DMS53 (cell line): ENCODE data around the gene LILRA6.
"Not testable (repeated sequence)": the region's sequence is repeated elsewhere in the genome, so short reads cannot be mapped to it uniquely, and the experiment has no call there.

Experiments
- DNase-seq: peaks from one replicate; lab custom pipeline; 2025; lab: John Stamatoyannopoulos, UW

Gene LILRA6

DNA sequence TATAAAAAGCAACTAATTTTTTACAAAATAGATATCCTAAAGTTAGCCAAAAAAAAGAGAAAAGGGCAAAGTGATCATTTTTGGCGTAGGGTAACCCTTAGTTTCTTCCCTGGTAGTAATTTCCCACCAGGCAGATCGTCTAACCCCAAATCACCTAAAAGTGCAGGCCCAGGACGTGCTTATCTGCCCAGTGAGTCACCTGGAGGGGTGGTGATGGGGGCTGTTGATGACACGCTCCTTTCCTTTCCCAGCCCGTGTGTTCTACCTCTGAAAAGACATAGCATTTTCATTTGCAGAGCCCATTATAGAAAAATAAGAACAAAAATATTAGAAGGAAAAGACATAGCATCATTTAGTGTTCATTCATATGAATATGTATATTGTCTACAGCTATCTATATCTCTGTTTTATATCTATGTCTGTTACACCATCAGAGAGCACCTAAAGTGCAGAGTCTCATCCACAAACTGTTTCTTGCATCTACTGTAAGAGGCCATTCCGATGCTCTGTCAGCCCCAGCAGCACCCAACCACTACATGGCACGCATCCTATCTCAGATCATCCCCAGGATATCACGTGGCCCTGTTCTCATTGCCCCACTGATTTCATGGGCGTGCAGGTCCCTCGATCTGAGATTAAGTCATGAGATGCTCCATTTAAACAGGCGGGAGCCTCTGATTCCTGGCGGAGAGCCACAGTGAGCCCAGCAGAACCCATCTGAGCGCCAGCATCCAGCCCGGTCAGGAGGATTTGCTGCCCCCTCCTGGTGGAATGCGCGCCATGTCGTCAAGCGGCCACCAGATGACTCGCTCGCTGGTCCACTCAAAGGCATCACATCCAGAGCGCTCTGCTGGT lies 11.3 kb downstream of the LILRA6 start:
- peak; percentile 90 for DNase-seq

GRCh38 chr19:54230031-54230430 lies 12.6 kb downstream of the LILRA6 start:
- DNase-seq: no peak

GRCh38 chr19:54229146-54229545 lies 13.4 kb downstream of the LILRA6 start:
- no peak for DNase-seq

DNA sequence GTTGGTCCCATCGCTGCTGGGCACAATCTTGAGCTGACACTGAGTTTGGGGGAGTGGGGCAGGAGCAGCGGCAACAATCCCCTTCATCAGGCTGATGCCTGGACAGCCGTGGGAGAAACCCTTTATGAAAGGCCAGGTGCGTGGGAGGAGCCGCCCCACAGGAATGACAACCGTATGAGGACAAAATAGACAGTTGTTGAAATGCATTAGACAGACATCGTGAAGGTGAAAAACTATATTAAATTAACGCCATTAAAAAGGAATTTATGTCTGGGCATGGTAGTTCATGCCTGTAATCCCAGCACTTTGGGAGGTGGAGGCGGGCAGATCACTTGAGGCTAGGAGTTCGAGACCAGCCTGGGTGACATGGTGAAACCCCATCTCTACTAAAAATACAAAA lies 18.0 kb downstream of the LILRA6 start:
- DNase-seq: not testable (repeated sequence)

- DNase-seq: not testable (repeated sequence)
Measured at GRCh38 chr19:54223937-54224281, 18.7 kb downstream of the LILRA6 start.

GRCh38 chr19:54223277-54223936 lies 19.2 kb downstream of the LILRA6 start:
- DNase-seq: not testable (repeated sequence)

DNA sequence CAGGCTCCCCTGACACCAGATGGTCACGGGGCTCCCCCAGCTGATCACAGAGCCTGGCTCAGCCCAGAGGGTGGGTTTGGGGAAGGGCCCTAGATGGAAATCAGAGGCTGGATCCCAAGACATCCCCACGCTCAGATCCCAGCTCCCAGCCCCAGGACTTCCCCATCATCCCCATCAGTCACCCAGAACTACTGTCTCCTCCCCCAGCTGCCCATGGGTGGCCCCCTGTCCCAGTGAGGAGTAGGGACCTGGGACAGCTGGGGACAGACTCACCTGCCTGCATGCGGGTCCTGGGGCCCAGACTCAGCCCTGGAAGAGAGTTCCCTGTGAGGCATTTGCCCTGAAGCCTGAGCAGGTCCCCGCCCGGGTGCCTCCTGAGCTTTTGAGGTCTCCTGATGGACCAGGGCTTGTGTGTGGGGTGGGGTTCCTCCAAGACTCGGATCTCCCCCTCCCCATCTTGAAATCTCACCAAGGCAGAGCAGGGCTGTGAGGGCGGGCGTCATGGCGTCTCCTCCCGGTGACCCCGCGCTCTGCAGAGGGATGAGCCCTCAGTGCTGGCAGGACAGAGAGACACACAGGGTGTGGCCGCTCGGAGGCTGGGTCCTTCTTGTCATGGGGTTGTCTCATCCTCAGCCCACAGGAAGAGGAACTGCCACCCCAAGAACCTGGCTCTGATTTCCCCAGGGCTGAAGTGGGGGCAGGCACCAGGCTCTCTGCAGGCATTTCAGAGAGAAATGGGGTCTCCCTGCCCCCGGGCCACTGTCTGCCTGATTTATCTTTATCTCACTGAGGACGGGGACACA lies 19.9 kb downstream of the LILRA6 start, which contains the start of gene LILRB3:
TSS of gene LILRB3 (minus strand) at position 534 of the 803 bp plus-strand sequence. CDS start at position 503, 31 bp downstream.
- not testable (repeated sequence) for DNase-seq

DNA sequence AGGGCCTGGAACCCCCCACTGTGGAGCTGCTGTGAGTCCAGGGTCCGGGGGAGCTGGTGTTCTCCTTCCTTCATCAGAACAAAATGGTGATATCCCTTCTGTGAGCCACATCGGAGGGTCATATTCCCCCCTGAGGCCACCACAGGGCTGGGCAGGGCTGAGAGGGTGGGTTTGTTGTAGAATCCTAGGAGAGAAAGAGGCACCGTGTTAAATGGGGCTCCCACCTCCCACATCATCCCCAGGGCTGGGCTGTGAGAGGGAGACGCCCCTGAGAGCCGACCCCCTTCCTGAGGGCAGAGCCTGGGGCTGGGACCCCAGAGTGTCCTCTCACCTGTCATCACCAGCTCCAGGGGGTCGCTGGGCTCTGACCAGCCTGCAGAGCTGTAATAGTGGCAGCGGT lies 20.6 kb downstream of the LILRA6 start:
- not testable (repeated sequence) for DNase-seq

DNA sequence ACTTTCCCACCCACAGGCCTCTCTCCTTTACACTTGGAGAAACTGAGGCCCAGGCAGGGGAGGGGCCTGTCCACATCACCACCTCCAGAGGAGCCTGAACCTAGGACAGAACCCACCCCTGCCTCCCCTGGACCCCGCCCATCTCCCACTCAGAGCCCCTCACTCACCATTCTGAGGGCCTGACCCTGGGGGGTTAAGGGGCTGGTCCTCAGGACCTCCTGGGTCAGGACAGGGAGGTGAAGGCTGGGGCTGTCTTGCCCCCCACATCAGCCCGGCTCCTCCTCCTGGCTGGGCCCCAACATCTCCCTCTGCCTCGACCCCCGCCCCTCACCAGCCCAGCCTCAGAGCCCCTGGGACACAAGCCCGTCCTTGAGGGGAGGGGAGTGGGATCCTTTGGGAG lies 22.9 kb downstream of the LILRA6 start:
- not testable (repeated sequence) for DNase-seq

DNA sequence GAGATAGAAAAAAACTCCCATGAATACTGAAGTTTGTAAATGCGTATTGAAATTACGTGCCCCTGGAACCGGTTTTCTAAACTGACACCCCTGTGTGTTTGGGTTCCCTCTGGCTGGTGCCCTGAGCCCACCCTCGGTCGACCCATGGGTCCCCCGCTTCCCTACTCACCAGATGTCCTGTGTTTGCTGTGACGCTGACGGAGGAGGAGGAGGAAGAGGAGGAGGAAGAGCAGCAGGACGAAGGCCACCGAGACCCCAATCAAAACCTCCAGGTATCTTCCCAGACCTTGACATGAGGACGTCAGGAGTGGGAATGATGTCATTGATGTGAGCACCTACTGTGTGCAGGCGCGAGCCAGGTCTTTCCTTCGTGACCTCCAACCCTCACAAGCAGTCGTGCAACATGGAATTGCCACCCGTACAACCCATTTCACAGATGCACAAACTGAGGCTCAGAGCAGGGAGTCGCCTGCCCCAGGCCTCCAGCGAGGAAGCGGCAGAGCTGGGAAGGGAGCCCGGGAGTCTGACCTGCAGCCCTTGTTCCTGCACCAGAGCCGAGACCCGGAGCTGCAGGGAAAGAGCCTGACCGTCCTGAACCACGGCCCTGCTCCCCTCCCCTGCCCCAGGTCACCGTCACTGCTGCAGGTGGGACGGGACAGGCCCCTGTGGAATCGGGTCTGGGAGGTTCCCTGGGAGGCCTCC lies 23.5 kb downstream of the LILRA6 start:
- DNase-seq: no peak

DNA sequence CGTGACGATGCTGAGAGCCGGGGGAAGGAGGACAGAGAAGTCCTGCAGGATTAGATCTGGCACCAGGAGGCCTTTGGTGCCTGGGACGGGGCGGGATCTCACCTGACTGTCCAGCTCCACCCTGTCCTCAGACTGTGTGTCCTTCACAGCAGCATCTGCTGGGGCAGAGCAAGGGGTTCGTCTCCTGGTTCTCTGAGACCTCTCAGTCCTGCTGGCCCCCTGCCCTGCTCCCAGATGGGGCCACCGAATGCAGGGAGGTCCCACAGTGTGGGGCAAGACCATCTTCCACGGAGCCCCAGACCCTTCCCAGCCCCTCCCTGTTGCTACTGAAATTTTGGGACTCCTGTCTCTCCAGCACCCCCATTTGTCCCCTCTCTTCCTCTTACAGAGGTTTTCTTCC lies 24.3 kb downstream of the LILRA6 start:
- no peak for DNase-seq

DNA sequence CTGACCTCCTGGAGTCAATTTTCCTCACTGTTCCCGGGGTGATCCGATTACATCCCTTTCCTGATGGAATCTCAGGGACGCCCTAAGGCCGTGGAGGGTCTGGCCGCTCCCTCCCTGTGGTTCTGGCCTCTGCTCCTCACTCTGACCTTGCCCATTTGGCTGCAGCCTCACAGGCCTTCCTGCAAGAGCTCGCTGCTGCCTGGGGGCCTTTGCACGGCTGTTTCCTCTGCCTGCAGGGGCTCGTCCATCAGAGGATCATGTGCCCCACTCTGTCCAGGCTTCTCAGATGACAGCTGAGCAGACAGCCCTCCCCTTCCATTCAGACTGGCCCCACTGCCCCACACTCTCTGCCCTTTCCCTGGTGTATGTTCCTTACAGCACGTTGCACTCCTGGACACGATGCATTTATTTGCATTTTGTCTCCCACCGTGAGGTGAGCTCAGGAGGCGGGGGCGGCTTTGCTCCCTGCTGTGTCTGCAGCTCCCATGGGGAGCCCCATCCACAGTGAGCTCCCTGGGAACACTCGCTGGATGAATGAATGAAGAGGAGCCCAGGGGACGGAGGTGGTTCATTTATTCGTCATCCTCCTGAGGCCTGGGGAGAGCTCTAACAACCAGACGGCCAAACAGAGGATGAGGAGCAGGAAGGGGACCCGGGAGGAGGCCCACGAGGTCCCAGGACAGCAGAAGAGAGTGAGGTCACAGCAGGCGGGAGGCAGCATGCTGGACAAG lies 24.9 kb downstream of the LILRA6 start:
- DNase-seq: not testable (repeated sequence)

DNA sequence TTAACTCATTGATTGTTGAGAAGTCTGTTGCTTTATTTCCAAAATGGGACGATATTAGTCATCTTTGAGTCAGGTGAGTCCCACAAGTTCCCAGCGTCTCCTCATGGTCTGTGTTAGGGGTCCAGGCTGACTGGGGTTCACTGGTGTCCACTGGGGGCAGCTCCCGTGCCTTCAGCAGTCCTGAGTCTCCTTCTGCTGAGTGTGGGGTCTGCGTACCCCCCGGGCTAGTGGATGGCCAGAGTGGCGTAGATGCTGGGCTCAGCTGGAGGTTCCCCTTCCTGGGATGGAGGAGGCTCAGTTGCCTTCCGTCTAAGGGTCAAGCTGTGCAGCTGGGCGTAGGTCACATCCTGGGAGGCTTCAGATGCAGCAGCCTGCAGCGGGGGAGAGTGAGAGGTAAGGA lies 25.7 kb downstream of the LILRA6 start:
- no peak for DNase-seq

DNA sequence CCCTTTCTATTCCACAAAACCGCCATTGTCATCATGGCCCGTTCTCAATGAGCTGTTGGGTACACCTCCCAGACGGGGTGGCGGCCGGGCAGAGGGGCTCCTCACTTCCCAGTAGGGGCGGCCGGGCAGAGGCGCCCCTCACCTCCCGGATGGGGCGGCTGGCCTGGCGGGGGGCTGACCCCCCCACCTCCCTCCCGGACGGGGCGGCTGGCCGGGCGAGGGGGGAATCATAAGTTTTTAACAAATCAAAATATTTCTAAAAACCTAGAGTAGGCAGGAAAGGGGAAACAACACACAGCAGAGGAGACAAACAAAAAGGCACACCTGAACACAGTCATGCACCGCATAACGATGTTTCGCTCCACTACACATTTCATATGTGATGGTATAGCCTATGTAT lies 27.9 kb downstream of the LILRA6 start:
- DNase-seq: not testable (repeated sequence)

GRCh38 chr19:54214217-54214616 lies 28.4 kb downstream of the LILRA6 start:
- DNase-seq: not testable (repeated sequence)

GRCh38 chr19:54211235-54211634 lies 31.4 kb downstream of the LILRA6 start:
- DNase-seq: no peak

DNA sequence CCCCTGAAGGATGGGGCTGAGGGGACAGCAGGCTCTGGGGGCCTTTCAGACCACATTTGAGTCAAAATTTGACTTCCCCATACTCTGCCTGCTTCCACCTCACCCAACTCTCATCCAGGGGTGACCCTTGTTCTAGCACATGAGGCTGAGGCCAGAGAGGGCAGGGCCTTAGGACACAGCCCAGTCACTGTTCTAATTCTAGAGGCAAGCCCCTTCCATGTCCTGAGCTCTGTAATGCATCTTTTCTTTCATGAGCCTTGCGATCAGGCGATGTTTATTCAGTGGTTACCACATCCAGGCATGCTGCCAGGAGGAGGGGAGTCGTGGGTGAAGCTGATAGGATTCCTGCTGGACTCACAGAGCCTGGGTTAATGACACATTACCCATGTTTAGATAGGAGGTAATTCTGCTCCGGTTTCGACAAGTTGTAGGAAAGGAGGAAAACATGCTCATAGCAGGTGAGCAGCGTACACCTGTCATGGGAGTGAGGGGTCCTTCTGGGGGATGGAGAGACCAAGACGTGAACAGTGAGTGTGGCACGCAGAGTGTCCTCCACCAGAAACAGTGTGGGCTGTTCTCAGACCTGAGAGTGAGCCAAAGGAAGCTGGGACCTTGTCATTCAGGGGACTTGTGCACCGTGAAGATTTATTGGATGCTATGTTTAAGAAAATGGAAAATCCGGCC lies 32.6 kb downstream of the LILRA6 start:
- peak; percentile 98 for DNase-seq

GRCh38 chr19:54209058-54209810 lies 33.4 kb downstream of the LILRA6 start:
- DNase-seq: peak; percentile 78

- peak; percentile 76 for DNase-seq
Measured at GRCh38 chr19:54208784-54209057, 33.9 kb downstream of the LILRA6 start.
